Measurements from ENCODE around the gene HBA1. TPM values are rescaled to one million over a fixed set of nuclear protein-coding genes. Genes with fewer than 3 reads are reported as not detected.
"Not testable (repeated sequence)": the region's sequence is repeated elsewhere in the genome, so short reads cannot be mapped to it uniquely, and the experiment has no call there.

The HBA1 gene
- total RNA-seq, 1 donor from 2014 or later, result not detected

- H3K36me3 ChIP-seq (ENCODE audit: control insufficient read depth, insufficient read depth, low read length), result no peaks in the 10 kb centered on the region
- FAIRE-seq, result no peak
- no peak for DNase-seq (ENCODE audit: low read depth)
- H3K4me3 ChIP-seq (ENCODE audit: low read depth, low read length), result no peak overlapping the region
- TF ChIP-seq CTCF (IDR thresholded peaks at IDR 0.05; ENCODE audit: insufficient read depth, low read length, severe bottlenecking), result no peak
- peaks cover 4% of the 10 kb centered on the region for H3K27me3 ChIP-seq (ENCODE audit: control insufficient read depth, insufficient read depth, low read length)
Observed at GRCh38 chr16:155031-155398, 21.5 kb upstream of the HBA1 start.

- Histone ChIP-seq H3K4me3 (ENCODE audit: low read depth, low read length) (no peak overlapping the region), H3K27me3 (ENCODE audit: control insufficient read depth, insufficient read depth, low read length) (peaks cover 4% of the 10 kb centered on the region), H3K36me3 (ENCODE audit: control insufficient read depth, insufficient read depth, low read length) (no peaks in the 10 kb centered on the region)
- FAIRE-seq (no peak), DNase-seq (ENCODE audit: low read depth) (no peak)
- no peak for TF ChIP-seq CTCF (IDR thresholded peaks at IDR 0.05; ENCODE audit: insufficient read depth, low read length, severe bottlenecking)
Observed at GRCh38 chr16:159136-159849, 17.2 kb upstream of the HBA1 start.

GRCh38 chr16:160242-160641, 16.2 kb upstream of the HBA1 start:
- not testable (repeated sequence) for DNase-seq (ENCODE audit: low read depth); FAIRE-seq; H3K4me3 ChIP-seq (ENCODE audit: low read depth, low read length); H3K27me3 ChIP-seq (ENCODE audit: control insufficient read depth, insufficient read depth, low read length); H3K36me3 ChIP-seq (ENCODE audit: control insufficient read depth, insufficient read depth, low read length)

- no peaks in the 10 kb centered on the region for H3K36me3 ChIP-seq (ENCODE audit: control insufficient read depth, insufficient read depth, low read length)
- H3K27me3 ChIP-seq (ENCODE audit: control insufficient read depth, insufficient read depth, low read length), result peaks cover 7% of the 10 kb centered on the region
- FAIRE-seq (no peak), DNase-seq (ENCODE audit: low read depth) (no peak)
- no peak overlapping the region for H3K4me3 ChIP-seq (ENCODE audit: low read depth, low read length)
- TF ChIP-seq CTCF (IDR thresholded peaks at IDR 0.05; ENCODE audit: insufficient read depth, low read length, severe bottlenecking), result no peak
Observed at GRCh38 chr16:160691-161190, 15.7 kb upstream of the HBA1 start.

GRCh38 chr16:162271-162991, 14.0 kb upstream of the HBA1 start:
- TF ChIP-seq CTCF (IDR thresholded peaks at IDR 0.05; ENCODE audit: insufficient read depth, low read length, severe bottlenecking), result no peak
- H3K27me3 ChIP-seq (ENCODE audit: control insufficient read depth, insufficient read depth, low read length), result peaks cover 24% of the 10 kb centered on the region
- H3K4me3 ChIP-seq (ENCODE audit: low read depth, low read length), result no peak overlapping the region
- no peaks in the 10 kb centered on the region for H3K36me3 ChIP-seq (ENCODE audit: control insufficient read depth, insufficient read depth, low read length)
- DNase-seq (ENCODE audit: low read depth) (no peak), FAIRE-seq (no peak)

GRCh38 chr16:163139-163538, 13.3 kb upstream of the HBA1 start:
- not testable (repeated sequence) for H3K36me3 ChIP-seq (ENCODE audit: control insufficient read depth, insufficient read depth, low read length); DNase-seq (ENCODE audit: low read depth); FAIRE-seq; H3K4me3 ChIP-seq (ENCODE audit: low read depth, low read length)
- H3K27me3 ChIP-seq (ENCODE audit: control insufficient read depth, insufficient read depth, low read length), result peaks cover 26% of the 10 kb centered on the region

GRCh38 chr16:163696-164095, 12.8 kb upstream of the HBA1 start:
- H3K36me3 ChIP-seq (ENCODE audit: control insufficient read depth, insufficient read depth, low read length); FAIRE-seq: not testable (repeated sequence)

GRCh38 chr16:164134-164823, 12.2 kb upstream of the HBA1 start:
- peaks cover 30% of the 10 kb centered on the region for H3K27me3 ChIP-seq (ENCODE audit: control insufficient read depth, insufficient read depth, low read length)
- not testable (repeated sequence) for H3K36me3 ChIP-seq (ENCODE audit: control insufficient read depth, insufficient read depth, low read length); FAIRE-seq; DNase-seq (ENCODE audit: low read depth); H3K4me3 ChIP-seq (ENCODE audit: low read depth, low read length)

More at GRCh38 chr16:163696-164095, 12.8 kb upstream of the HBA1 start:
- DNase-seq (ENCODE audit: low read depth); H3K4me3 ChIP-seq (ENCODE audit: low read depth, low read length): not testable (repeated sequence)
- peaks cover 28% of the 10 kb centered on the region for H3K27me3 ChIP-seq (ENCODE audit: control insufficient read depth, insufficient read depth, low read length)

Measured in bronchial epithelial cell (primary cell).